EL (cell line): ENCODE results near the gene CEACAM21.
"Not testable (repeated sequence)": the region's sequence is repeated elsewhere in the genome, so short reads cannot be mapped to it uniquely, and the experiment has no call there.

Source experiments
- DNase-seq: peaks from one replicate; pipeline ENCODE4 v3.0.0-alpha.2; 2016

CEACAM21 gene

GRCh38 chr19:41551212-41551610 lies 24.8 kb upstream of the CEACAM21 start:
- DNase-seq, result no peak

GRCh38 chr19:41551711-41552110 lies 24.3 kb upstream of the CEACAM21 start:
- DNase-seq, result no peak

DNA sequence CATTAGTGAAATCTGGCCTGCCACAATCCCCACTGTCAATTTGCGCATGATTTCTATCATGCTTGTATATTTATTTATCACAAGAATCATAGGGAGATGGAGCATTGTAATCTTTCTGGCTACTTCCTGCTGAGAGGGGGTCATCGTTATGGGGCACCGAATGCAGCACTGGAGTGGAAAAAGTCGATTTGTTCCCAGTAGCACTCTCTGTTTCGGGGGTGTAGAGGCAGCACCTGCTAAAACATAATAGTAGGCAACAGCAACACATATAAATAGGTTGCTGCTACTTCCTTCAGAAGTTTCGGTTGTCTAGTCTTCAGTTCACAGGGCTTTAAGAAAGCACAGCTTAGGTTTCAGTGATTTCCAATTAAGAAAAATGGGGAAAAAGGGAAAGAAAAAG lies 23.4 kb upstream of the CEACAM21 start:
- no peak for DNase-seq

DNA sequence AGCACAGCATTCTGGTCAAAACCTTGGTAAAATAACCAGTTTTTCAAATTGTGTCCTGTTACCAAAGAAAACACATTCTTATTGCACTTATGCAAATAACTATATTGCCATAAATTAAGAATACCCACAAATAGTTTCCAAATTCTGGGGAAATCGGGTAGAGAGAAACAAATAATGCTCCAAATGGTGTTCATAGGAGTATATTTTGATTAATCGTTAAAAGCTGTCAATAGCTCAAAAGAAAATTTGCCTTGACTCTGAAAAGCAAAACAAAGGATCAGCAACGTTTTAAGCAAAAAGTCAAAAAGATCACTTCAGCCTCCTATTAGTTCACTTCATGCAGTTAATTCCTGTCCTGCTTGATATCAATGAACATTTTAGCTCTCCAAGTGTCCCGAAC lies 22.2 kb upstream of the CEACAM21 start:
- DNase-seq, result no peak

GRCh38 chr19:41554907-41555306 lies 21.1 kb upstream of the CEACAM21 start:
- no peak for DNase-seq

DNA sequence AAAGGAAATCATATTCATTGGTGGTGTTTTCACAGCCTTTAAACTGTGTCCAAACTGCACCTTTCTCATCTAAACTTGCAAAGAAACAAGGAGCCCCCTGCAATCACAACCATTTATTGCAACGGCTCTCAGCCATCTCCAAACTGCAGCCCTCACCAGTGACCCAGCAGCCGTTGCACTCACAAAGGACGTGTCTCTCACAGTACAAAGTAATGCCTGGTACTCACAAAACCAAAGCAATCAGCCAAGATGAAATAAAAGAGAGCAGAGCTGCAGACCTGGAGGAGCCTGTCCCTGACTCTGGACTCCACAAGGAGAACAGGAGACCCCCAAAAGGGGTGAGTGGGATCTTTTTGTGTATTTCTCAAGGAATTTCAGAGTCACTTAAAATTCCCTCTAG lies 20.2 kb upstream of the CEACAM21 start:
- no peak for DNase-seq

- no peak for DNase-seq
Observed at GRCh38 chr19:41563854-41564514, 12.0 kb upstream of the CEACAM21 start.

DNA sequence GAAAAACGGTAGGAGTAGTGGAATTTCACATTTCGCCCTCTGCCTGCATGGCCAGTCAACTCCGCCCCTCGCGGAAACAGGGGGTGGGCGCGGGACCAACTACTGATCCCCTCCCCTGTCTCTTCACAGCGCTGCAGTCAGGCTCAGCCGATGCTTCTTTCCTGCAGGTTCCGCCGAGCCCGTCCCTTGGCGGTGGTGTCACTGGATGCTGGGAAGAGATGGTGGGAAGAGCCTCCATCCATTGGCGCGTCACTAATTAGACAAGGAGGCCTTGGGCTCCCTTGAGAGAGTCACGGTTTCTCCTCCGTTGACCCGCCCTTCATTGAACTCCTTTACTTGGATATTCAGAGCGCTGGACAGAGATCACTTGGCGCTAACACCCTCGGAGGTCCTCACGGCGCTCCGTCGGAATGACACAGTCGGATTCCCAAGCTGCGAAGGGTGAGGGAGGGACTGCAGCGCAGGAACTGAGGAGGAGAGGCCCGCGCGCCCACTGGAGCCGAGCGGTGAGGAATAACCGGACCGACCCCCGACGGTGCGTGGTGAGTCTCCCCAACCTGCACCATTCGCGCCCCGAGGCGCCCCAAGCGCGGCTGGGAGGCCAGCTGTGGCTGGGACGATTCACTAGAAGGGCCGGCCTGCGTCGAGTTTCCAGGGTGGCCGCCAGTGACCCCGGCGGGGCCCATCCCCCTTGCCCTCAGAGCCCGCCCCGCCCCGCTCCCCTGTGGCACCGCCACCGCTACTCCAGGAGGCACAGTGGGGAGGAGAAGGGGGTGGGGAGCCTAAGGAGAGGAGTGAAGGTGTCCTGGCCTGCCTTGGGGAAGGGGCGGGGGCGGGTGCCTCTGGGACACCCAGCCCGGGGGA lies 11.2 kb upstream of the CEACAM21 start:
- DNase-seq, result no peak

GRCh38 chr19:41565379-41565720 lies 10.6 kb upstream of the CEACAM21 start:
- DNase-seq, result no peak

DNA sequence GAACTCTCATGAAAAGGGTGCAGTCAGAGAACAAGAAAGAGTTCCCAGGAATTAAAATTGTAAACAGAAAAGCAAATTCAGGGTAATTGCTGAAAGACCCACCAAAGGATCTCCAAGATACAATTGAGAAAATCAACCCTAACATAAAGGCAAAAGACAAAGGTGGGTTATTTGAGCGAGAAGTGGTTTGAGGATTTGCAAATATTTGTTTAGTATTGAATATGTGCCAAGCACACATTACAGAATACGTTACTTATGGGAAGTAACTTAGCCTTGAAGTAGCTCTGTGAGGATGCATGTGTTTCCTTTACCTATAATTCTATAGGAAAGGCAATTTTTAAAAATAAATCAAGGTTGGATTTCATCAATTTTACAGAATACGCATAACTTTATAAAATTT lies 10.0 kb upstream of the CEACAM21 start:
- no peak for DNase-seq

DNA sequence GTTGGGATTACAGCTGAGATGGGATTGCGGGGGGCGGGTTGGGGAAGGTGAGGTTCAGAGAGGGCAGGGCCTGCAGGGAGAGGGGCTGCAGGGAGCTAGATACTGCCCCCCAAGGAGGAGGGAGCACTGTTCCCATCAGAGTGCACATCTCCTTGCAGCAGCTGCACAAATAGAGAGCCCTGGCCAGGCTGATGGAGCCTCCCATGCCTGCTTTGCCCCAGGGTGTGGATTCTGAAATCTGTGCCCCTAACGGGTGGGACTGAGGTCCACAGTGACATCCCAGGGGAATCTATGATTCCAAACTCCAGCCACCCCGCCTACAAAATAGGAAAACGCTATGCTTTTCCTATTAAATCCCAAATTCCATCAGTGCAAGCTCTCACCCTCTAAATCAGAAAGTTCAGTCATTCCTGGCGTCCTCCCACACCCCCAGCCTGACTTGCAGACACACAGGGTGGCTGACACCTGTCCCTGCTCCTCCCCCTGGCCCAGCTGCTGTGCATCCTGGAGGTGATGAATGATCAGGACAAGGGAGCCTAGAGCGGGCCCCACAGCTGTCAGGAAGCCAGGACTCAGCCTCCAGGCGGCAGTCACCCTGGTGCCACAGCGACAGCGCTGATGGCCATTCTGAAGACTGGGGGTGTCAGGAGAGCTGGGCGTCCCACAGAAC lies 6.3 kb upstream of the CEACAM21 start:
- DNase-seq, result no peak

- no peak for DNase-seq
Observed at GRCh38 chr19:41570179-41570578, 5.8 kb upstream of the CEACAM21 start.

- DNase-seq, result peak; percentile 65
Observed at GRCh38 chr19:41570639-41571112, 5.3 kb upstream of the CEACAM21 start.

GRCh38 chr19:41577144-41577830 lies 1.3 kb downstream of the CEACAM21 start:
- DNase-seq, result no peak

DNA sequence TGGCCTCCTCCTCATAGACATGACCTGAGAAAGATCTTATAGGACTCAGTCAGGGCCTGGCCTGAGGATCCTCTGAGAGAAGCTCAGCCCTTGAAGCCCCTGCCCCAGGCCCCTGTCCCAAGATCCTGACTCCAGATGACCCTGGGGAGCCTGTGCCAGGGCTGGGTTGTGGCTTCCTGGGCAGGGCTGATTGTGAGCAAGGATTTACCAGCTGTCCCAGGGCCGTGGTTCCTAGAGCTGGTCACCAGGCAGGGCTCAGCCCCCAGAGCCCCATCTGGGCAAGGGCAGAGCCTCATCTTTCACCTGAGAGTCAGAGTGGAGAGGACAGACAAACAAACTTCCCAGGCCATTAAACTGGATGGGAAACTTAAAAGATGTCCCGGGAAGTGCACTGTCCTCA lies 1.9 kb downstream of the CEACAM21 start:
- no peak for DNase-seq

DNA sequence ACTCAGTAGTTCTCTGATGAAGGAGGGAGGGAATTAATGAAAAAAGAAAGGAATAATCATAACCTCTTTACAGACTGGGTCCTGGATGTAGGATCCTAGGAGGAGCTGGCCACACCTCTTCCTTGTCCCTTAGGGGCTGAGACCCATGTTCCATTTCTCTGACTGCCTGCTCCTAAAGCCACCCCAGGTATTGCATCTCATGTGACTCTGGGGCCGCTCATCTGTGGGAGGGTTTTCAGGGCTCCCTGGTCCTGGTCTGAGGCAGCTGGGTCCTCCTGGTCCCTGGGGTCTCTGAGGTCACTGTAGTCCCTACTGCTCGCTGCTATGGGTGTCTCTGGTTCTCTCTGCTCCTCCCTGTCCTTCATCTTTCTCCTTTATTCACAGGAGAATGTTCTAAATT lies 2.9 kb downstream of the CEACAM21 start:
- no peak for DNase-seq

DNA sequence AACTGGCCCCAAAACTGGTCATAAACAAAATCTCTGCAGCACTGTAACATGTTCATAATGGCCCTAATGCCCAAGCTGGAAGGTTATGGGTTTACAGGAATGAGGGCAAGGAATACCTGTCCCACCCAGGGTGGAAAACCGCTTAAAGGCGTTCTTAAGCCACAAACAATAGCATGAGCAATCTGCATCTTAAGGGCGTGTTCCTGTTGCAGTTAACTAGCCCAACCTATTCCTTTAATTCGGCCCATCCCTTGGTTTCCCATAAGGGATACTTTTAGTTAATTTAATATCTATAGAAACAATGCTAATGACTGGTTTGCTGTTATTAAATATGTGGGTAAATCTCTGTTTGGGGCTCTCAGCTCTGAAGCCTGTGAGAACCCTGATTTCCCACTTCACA lies 5.1 kb downstream of the CEACAM21 start:
- not testable (repeated sequence) for DNase-seq

GRCh38 chr19:41582577-41583182 lies 6.7 kb downstream of the CEACAM21 start:
- DNase-seq, result not testable (repeated sequence)

- no peak for DNase-seq
Observed at GRCh38 chr19:41584260-41584810, 8.4 kb downstream of the CEACAM21 start.

- no peak for DNase-seq
Observed at GRCh38 chr19:41584931-41585330, 9.0 kb downstream of the CEACAM21 start.

- DNase-seq, result no peak
Observed at GRCh38 chr19:41586064-41586463, 10.1 kb downstream of the CEACAM21 start.

GRCh38 chr19:41587101-41587837 lies 11.3 kb downstream of the CEACAM21 start:
- DNase-seq, result no peak
